OCI-LY1 (cell line): Measurements from ENCODE around the gene TBX1.

Experiments used
- H2AFZ ChIP-seq: fragments of 200-600 bp; sonication (generic), shearing (Covaris generic); 2 replicates; pipeline ENCODE4 v1.6.0; 2014; ENCODE audit warnings: antibody characterized with exemption, mild to moderate bottlenecking, low read length
- H3F3A ChIP-seq: fragments of 200-600 bp; sonication (generic), shearing (Covaris generic); 2 replicates; pipeline ENCODE4 v1.6.0; 2014; ENCODE audit warnings: mild to moderate bottlenecking, antibody characterized with exemption, low read length, moderate library complexity; ENCODE audit not compliant: insufficient read depth
- H3K27ac ChIP-seq: fragments of 200-600 bp; sonication (generic); 2 replicates; pipeline ENCODE4 v1.5.1; 2014; ENCODE audit warnings: low read length, mixed run types, mild to moderate bottlenecking, low read depth; ENCODE audit not compliant: poor library complexity, severe bottlenecking
- H3K27me3 ChIP-seq: fragments of 200-600 bp; sonication (generic); 2 replicates; pipeline ENCODE4 v1.6.0; 2014; ENCODE audit warnings: antibody characterized with exemption, mild to moderate bottlenecking, low read length, moderate library complexity; ENCODE audit not compliant: insufficient read depth
- H3K36me3 ChIP-seq: fragments of 200-600 bp; sonication (generic); 2 replicates; pipeline ENCODE4 v1.6.1; 2014; ENCODE audit warnings: mild to moderate bottlenecking, antibody characterized with exemption, low read length, moderate library complexity, mixed read lengths; ENCODE audit not compliant: insufficient read depth
- H3K4me1 ChIP-seq: fragments of 200-600 bp; sonication (generic); 2 replicates; pipeline ENCODE4 v1.5.1; 2014; ENCODE audit warnings: mild to moderate bottlenecking, low read length, moderate library complexity; ENCODE audit not compliant: insufficient read depth, severe bottlenecking
- H3K4me2 ChIP-seq: fragments of 200-600 bp; sonication (generic), shearing (Covaris generic); 2 replicates; pipeline ENCODE4 v1.6.1; 2014; ENCODE audit warnings: low read length
- H3K4me3 ChIP-seq: fragments of 200-600 bp; sonication (generic); 2 replicates; pipeline ENCODE4 v1.5.1; 2014; ENCODE audit warnings: low read length, low read depth, mild to moderate bottlenecking, mixed read lengths; ENCODE audit not compliant: poor library complexity, severe bottlenecking
- H3K79me2 ChIP-seq: fragments of 200-600 bp; shearing (Covaris generic); 2 replicates; pipeline ENCODE4 v1.6.1; 2016; ENCODE audit warnings: mixed run types, low read length, mixed read lengths; ENCODE audit not compliant: insufficient read depth
- H3K9ac ChIP-seq: fragments of 200-600 bp; sonication (generic), shearing (Covaris generic); 2 replicates; pipeline ENCODE4 v1.6.1; 2014; ENCODE audit warnings: mild to moderate bottlenecking, low read length, mixed read lengths
- H3K9me2 ChIP-seq: fragments of 200-600 bp; sonication (generic), shearing (Covaris generic); 2 replicates; pipeline ENCODE4 v1.6.1; 2014; ENCODE audit warnings: low read depth, mild to moderate bottlenecking, low read length, mixed read lengths
- H3K9me3 ChIP-seq: fragments of 200-600 bp; shearing (Covaris generic); 2 replicates; pipeline ENCODE4 v1.6.1; 2014; ENCODE audit warnings: low read length, mixed read lengths
- H4K20me1 ChIP-seq: fragments of 200-600 bp; sonication (generic), shearing (Covaris generic); 2 replicates; pipeline ENCODE4 v1.6.0; 2016; ENCODE audit warnings: mild to moderate bottlenecking, low read length; ENCODE audit not compliant: insufficient read depth
- CTCF ChIP-seq: fragments of 200-600 bp; sonication (generic), shearing (Covaris generic); IDR thresholded peaks from 2 replicates; pipeline ENCODE4 v1.5.1; 2017; ENCODE audit warnings: mild to moderate bottlenecking, antibody characterized with exemption, low read length, moderate library complexity, mixed read lengths
- EZH2 ChIP-seq: fragments of 200-600 bp; sonication (generic), shearing (Covaris generic); IDR thresholded peaks from 2 replicates; pipeline ENCODE4 v1.8.0; 2017; ENCODE audit warnings: borderline replicate concordance, mixed run types, mild to moderate bottlenecking, antibody characterized with exemption, low read length, moderate library complexity, mixed read lengths

TBX1 gene

DNA sequence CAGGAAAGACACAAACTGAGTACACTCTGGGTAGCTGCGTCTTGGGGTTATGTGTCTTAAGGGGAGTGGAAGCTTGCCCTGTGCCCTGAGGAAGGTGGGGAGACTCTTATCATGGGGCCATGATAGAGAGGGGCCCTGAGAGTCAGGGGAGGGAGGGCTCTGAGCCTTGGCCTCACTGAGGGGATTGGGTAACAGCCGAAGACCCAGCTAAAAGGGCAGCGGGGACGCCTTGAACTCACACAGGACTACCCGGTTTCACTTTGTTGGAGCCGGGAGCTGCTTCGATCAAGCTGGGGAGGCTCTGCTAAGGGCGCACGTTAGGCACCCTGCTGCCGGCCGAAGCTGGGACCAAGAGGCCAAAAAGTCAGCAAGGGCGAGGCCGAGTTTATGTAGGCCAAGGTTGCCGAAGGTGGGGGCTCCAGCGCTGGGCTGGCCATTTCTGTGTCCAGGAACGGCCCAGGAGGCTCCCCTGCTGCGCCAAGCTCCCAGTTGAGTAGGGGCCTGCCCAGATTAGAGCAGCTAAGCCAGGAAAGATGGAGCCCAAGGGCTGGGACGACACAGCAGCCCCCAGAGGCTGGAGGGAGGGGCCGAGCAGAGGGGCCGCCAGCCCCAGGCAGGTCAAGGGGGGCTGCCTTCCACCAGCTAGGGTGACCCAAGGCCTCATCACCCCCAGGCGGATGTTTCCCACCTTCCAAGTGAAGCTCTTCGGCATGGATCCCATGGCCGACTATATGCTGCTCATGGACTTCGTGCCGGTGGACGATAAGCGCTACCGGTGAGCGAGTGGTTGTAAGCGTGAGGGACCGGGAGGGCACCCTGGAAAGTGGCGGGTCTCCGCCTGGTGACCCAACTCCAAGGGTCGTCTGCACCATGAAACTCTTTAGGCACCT is 2.2 kb downstream of the TBX1 start:
- Histone ChIP-seq H3F3A (no peaks in the 10 kb centered on the region), H3K4me1 (peaks cover 8% of the 10 kb centered on the region), H3K27me3 (peaks cover 17% of the 10 kb centered on the region), H3K9me2 (no peaks in the 10 kb centered on the region), H2AFZ (no peak overlapping the region), H3K36me3 (no peaks in the 10 kb centered on the region), H3K9ac (no peak overlapping the region), H3K79me2 (no peaks in the 10 kb centered on the region), H4K20me1 (no peaks in the 10 kb centered on the region), H3K9me3 (no peaks in the 10 kb centered on the region), H3K4me3 (no peak overlapping the region), H3K4me2 (no peak overlapping the region), H3K27ac (no peak overlapping the region)
- TF ChIP-seq CTCF = no peak
- no peak for TF ChIP-seq EZH2

- H2AFZ ChIP-seq = no peak overlapping the region
- peaks cover 17% of the 10 kb centered on the region for H3K27me3 ChIP-seq
- H3K9ac ChIP-seq = no peak overlapping the region
- no peaks in the 10 kb centered on the region for H3K9me3 ChIP-seq
- H3K36me3 ChIP-seq = no peaks in the 10 kb centered on the region
- peaks cover 8% of the 10 kb centered on the region for H3K4me1 ChIP-seq
- H3K4me3 ChIP-seq = no peak overlapping the region
- H3F3A ChIP-seq = no peaks in the 10 kb centered on the region
- no peaks in the 10 kb centered on the region for H3K9me2 ChIP-seq
- no peak overlapping the region for H3K4me2 ChIP-seq
- no peaks in the 10 kb centered on the region for H4K20me1 ChIP-seq
- TF ChIP-seq CTCF = no peak
- H3K27ac ChIP-seq = no peak overlapping the region
- no peaks in the 10 kb centered on the region for H3K79me2 ChIP-seq
Observed at GRCh38 chr22:19763458-19764298, 3.1 kb downstream of the TBX1 start.

DNA sequence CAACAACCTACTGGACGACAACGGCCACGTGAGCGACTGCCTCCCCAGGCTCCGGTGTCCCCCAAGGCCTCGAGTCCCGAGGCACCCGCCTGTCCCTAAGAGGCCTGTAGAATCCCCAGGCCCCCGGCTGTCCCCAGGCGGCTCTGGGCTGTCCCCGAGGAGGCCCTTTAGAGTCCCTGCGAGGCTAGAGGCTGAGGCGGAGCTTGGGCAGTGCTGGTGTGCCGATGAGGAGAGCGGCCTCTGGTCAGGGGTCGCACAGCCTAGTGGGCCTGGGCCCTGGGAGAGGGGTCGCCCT is 3.7 kb downstream of the TBX1 start:
- no peak overlapping the region for H3K27ac ChIP-seq
- no peaks in the 10 kb centered on the region for H3K79me2 ChIP-seq
- H2AFZ ChIP-seq = no peak overlapping the region
- H3K9me3 ChIP-seq = no peaks in the 10 kb centered on the region
- no peak overlapping the region for H3K4me2 ChIP-seq
- no peaks in the 10 kb centered on the region for H3F3A ChIP-seq
- no peaks in the 10 kb centered on the region for H3K36me3 ChIP-seq
- peaks cover 17% of the 10 kb centered on the region for H3K27me3 ChIP-seq
- TF ChIP-seq EZH2 (no peak), CTCF (no peak)
- H3K9me2 ChIP-seq = no peaks in the 10 kb centered on the region
- H4K20me1 ChIP-seq = no peaks in the 10 kb centered on the region
- no peak overlapping the region for H3K4me3 ChIP-seq
- peaks cover 8% of the 10 kb centered on the region for H3K4me1 ChIP-seq
- no peak overlapping the region for H3K9ac ChIP-seq
